Spleen (tissue), 7 donors: ENCODE results near the gene TMEM259.

Source experiments
- CTCF ChIP-seq, 11 experiments: fragments of 200-600 bp in 7 of 11; fragments of 450-650 bp in 4 of 11; sonication (generic) in 4 of 11; IDR thresholded peaks in 8 of 11; conservative IDR thresholded peaks in 3 of 11; 1 replicate in 7 of 11; 2 replicates in 4 of 11; pipeline versions ENCODE4 v1.4.0 to v1.8.0; 2016 to 2021; ENCODE audit warnings: antibody characterized with exemption in 11 of 11, inconsistent platforms in 4 of 11, mild to moderate bottlenecking in 1 of 11
- POLR2AphosphoS5 ChIP-seq, 3 donors: sonication (generic); formaldehyde crosslinking; IDR thresholded peaks; one replicate each; pipeline ENCODE4 v1.5.1; 2017; ENCODE audit warnings: antibody characterized with exemption in 3 of 3
- donor health status: DM: no; HTN: no; CAD: no; lungs with moderate emphysema.
- donor health status: DM: no; HTN: no; CAD: no.
- donor health status: DM: no; HTN: no; CAD: no.

DNA sequence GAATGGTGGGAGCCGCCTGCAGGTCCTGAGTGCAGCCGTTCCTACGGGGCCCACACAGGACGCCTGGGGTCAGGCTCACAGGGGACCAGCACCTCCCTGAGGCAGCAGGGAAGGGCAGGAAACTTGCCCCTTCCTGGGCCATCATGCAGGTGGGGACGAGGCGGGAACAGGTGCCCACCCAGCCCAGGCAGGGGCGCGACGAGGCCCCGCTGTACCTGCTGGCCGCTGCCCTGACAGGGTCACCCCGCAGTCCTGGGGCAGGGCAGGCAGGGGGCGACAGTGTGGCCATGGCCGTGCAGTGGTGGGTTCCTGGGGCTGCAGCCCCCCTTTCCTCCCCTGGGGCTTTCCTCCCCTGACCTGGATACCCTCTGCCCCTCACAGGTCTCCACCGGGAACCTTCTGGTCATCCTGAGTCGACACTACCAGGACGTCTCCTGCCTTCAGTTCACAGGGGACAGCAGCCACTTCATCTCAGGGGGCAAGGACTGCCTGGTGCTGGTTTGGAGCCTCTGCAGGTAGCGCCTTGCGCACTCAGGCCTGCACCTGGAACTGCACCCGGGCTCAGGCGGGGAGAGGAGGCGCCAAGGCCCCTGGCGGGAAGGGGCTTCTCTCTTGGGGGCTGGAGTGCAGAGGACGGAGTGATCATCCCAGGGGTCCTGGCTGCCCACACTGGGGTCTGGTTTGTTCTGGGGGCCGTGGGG, 31.4 kb downstream of the TMEM259 start:
- TF ChIP-seq POLR2AphosphoS5 (IDR thresholded peaks at IDR 0.05) (peak in 1 of 3 donors; percentile 25), CTCF (IDR thresholded peaks at IDR 0.05 in 8 of 11, conservative IDR thresholded peaks at IDR 0.05 in 3 of 11) (peak in 1 of 11 experiments; percentile 31)
